Measurements from ENCODE around the gene KLC3. TPM values are rescaled to one million over a fixed set of nuclear protein-coding genes. Genes with fewer than 3 reads are reported as not detected.

The KLC3 gene
- total RNA-seq, 1 experiment from 2014 or later: 4.8 TPM

- TF ChIP-seq CTCF (conservative IDR thresholded peaks at IDR 0.05): no peak
Measured at GRCh38 chr19:45297674-45298073, 42.9 kb upstream of the KLC3 start.

More at GRCh38 chr19:45297674-45298073, 42.9 kb upstream of the KLC3 start:
- Histone ChIP-seq H3K23ac (ENCODE audit: insufficient read length, low read depth, low read length) (no peak overlapping the region), H4K20me1 (ENCODE audit: control insufficient read depth, insufficient read depth, insufficient read length) (no peaks in the 10 kb centered on the region), H4K8ac (replicated peaks; ENCODE audit: insufficient read length, low read depth, low read length) (no peak overlapping the region), H3K9me3 (ENCODE audit: control insufficient read depth, low read depth, low read length) (no peaks in the 10 kb centered on the region), H3K4me1 (ENCODE audit: insufficient read depth, low read length) (no peaks in the 10 kb centered on the region), H3K79me1 (ENCODE audit: insufficient read depth, low read depth, low read length, poor library complexity, severe bottlenecking) (no peaks in the 10 kb centered on the region), H2BK15ac (ENCODE audit: low read depth, low read length) (no peak overlapping the region), H3K27me3 (ENCODE audit: insufficient read depth, low read length) (no peaks in the 10 kb centered on the region), H2BK20ac (ENCODE audit: low read depth, low read length, poor library complexity, severe bottlenecking) (no peak overlapping the region), H2AK5ac (ENCODE audit: insufficient read length, low read length) (no peak overlapping the region), H2BK120ac (ENCODE audit: low read depth, low read length, poor library complexity, severe bottlenecking) (no peak overlapping the region), H3T11ph (ENCODE audit: low read length) (no peak overlapping the region), H3K4me2 (ENCODE audit: insufficient read depth, insufficient read length, low read length) (no peak overlapping the region), H3K18ac (ENCODE audit: insufficient read length, low read depth, low read length) (no peak overlapping the region), H2AFZ (ENCODE audit: low read length) (no peak overlapping the region), H2BK12ac (ENCODE audit: insufficient read length, low read depth, low read length) (no peak overlapping the region), H3K14ac (ENCODE audit: insufficient read depth, low read length) (no peak overlapping the region), H3K4ac (ENCODE audit: low read depth, low read length) (no peak overlapping the region), H3K23me2 (ENCODE audit: insufficient read length, low read depth, low read length, poor library complexity, severe bottlenecking) (no peaks in the 10 kb centered on the region), H3K27ac (ENCODE audit: insufficient read length, low read depth, low read length) (no peak overlapping the region), H4K5ac (ENCODE audit: insufficient read length, low read depth, low read length) (no peak overlapping the region), H2BK5ac (ENCODE audit: insufficient read length, low read length) (no peak overlapping the region), H3K9ac (ENCODE audit: extremely low read depth, insufficient read length, low read length) (no peak overlapping the region), H3K56ac (ENCODE audit: insufficient read length, low read depth, low read length) (no peak overlapping the region), H4K91ac (ENCODE audit: insufficient read length, low read depth, low read length) (no peak overlapping the region), H3K79me2 (ENCODE audit: insufficient read depth, low read length) (no peaks in the 10 kb centered on the region)
- H3K27ac Mint-ChIP-seq: no peak overlapping the region
- H3K9me3 Mint-ChIP-seq: no peaks in the 10 kb centered on the region
- peaks cover 23 to 51% (median 29%) of the 10 kb centered on the region in 3 experiments for H3K36me3 Mint-ChIP-seq (ENCODE audit: insufficient read depth in 1 of 3, low read depth in 3 of 3)
- WGBS (ENCODE audit: extremely low coverage, insufficient read length, low lambda C conversion rate): no CpG with 5 or more reads among the region's 18 CpGs
- peaks cover 0 to 4% of the 10 kb centered on the region in 2 experiments; a peak in 2 of 4 replicates for H3K4me1 Mint-ChIP-seq
- H3K27me3 Mint-ChIP-seq (ENCODE audit: low read depth): peaks cover 4% of the 10 kb centered on the region
- H3K4me3 Mint-ChIP-seq: no peak overlapping the region
- no peak for DNase-seq

Data from H9 (cell line).